ENCODE measurements around the gene BAX. TPM values are rescaled to one million over a fixed set of nuclear protein-coding genes. Genes with fewer than 3 reads are reported as not detected.

Gene BAX
- total RNA-seq, 2 donors from 2014 or later = 53.1 to 104 TPM

DNA sequence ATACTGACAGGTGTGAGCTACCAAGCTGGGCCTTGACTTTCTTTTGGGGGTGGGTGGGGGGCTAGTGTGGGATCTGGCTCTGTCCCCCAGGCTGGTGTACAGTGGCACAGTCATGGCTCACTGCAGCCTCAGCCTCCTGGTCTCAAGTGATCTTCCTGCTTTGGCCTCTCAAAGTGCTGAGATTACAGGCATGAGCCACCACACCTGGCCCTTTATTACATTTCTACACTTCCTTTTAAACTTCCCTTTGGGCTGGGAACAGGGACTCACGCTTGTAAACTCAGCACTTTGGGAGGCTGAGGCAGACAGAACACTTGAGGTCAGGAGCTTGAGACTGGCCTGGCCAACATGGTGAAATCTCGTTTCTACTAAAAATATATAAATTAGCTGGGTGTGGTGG, 22.4 kb downstream of the BAX start:
- H3K4me3 ChIP-seq = no peak overlapping the region
- H3K27ac ChIP-seq = peak overlapping the region in 1 of 2 donors; percentile 38
- H3K4me1 ChIP-seq (ENCODE audit: control insufficient read depth in 1 of 2, low read depth in 2 of 2) = peaks cover 16 to 27% of the 10 kb centered on the region in 2 donors
- DNase-seq (ENCODE audit: low spot score) = no peak
- peaks cover 45% of the 10 kb centered on the region for H3K36me3 ChIP-seq
- no peak for ATAC-seq (ENCODE audit: insufficient number of reproducible peaks, low FRiP score, low read depth)
- TF ChIP-seq, protein P1, sequence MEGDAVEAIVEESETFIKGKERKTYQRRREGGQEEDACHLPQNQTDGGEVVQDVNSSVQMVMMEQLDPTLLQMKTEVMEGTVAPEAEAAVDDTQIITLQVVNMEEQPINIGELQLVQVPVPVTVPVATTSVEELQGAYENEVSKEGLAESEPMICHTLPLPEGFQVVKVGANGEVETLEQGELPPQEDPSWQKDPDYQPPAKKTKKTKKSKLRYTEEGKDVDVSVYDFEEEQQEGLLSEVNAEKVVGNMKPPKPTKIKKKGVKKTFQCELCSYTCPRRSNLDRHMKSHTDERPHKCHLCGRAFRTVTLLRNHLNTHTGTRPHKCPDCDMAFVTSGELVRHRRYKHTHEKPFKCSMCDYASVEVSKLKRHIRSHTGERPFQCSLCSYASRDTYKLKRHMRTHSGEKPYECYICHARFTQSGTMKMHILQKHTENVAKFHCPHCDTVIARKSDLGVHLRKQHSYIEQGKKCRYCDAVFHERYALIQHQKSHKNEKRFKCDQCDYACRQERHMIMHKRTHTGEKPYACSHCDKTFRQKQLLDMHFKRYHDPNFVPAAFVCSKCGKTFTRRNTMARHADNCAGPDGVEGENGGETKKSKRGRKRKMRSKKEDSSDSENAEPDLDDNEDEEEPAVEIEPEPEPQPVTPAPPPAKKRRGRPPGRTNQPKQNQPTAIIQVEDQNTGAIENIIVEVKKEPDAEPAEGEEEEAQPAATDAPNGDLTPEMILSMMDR (IDR thresholded peaks at IDR 0.05) = no peak
- no peaks in the 10 kb centered on the region for H3K27me3 ChIP-seq (replicated peaks; ENCODE audit: insufficient read depth)
- H3K9me3 ChIP-seq = no peaks in the 10 kb centered on the region

DNA sequence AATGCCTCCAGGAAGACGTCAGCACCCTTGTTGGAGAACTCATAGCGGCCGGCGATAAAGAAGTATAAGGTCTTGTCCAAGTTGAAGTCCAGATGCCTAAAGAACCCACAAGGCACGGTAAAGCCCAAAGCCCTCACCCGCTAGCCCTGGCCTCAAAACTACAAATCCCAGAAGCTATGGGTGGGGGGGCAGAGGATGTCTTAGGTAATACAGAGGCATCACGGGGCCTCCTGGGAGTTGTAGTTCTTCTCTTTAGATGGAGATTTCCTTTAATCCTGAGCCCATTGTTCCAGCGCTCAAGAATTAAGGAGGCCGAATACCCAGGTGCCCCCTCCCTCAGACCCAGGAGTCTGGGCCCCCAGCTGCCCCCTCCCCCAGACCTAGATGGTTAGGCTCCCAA, 27.6 kb downstream of the BAX start:
- H3K36me3 ChIP-seq = peaks cover 59% of the 10 kb centered on the region
- TF ChIP-seq, protein P1 (IDR thresholded peaks at IDR 0.05) = no peak

DNA sequence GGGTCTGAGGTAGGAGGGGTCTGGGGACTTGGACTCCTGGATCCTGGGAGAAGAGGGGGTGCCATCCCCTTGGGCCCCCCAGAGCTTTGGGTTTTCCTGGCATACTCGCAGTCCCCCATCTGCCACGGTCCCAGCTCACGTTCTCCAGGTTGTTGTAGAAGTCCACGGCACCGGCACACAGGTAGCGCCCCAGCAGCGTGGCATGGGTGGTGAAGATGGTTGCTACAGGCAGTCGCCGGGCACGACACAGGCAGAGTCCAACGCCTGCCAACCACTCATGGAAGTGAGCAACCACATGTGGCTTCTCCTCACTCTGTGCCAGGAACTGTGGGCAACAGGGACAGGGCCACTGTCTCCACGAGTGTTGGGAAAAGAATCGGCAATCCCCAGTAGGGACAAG, 31.0 kb downstream of the BAX start:
- H3K36me3 ChIP-seq = peaks cover 71% of the 10 kb centered on the region
- H3K9me3 ChIP-seq = no peaks in the 10 kb centered on the region
- TF ChIP-seq, protein P1 (IDR thresholded peaks at IDR 0.05) = no peak
- H3K4me3 ChIP-seq = no peak overlapping the region
- no peaks in the 10 kb centered on the region for H3K27me3 ChIP-seq (replicated peaks; ENCODE audit: insufficient read depth)
- no peak overlapping the region for H3K27ac ChIP-seq
- DNase-seq (ENCODE audit: low spot score) = no peak
- peaks cover 0 to 14% of the 10 kb centered on the region in 2 donors for H3K4me1 ChIP-seq (ENCODE audit: control insufficient read depth in 1 of 2, low read depth in 2 of 2)
- no peak for ATAC-seq (ENCODE audit: insufficient number of reproducible peaks, low FRiP score, low read depth)

More for the DNA sequence above, 27.6 kb downstream of the BAX start:
- Histone ChIP-seq H3K4me3 (no peak overlapping the region), H3K4me1 (ENCODE audit: control insufficient read depth in 1 of 2, low read depth in 2 of 2) (peaks cover 16 to 23% of the 10 kb centered on the region in 2 donors), H3K9me3 (no peaks in the 10 kb centered on the region), H3K27ac (no peak overlapping the region), H3K27me3 (replicated peaks; ENCODE audit: insufficient read depth) (no peaks in the 10 kb centered on the region)
- no peak for DNase-seq (ENCODE audit: low spot score)
- ATAC-seq (ENCODE audit: insufficient number of reproducible peaks, low FRiP score, low read depth) = no peak

DNA sequence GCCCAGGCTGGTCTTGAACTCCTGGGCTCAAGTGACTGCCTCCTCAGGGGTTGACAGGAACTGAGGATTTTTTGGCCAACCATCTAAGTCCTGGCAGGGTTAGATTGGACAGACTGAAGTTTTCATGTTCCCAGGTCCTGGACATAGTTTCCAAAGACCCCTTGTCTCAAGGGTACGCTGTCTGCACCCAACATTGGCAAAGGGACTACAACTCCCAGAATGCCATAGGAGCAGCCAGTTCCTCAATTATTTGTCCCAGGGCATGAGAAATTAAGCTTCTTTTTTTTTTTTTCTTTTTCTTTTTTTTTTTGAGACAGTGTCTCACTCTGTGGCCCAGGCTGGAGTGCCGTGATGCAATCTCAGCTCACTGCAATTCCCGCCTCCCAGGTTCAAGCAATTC, 31.5 kb downstream of the BAX start:
- H3K27me3 ChIP-seq (replicated peaks; ENCODE audit: insufficient read depth) = no peaks in the 10 kb centered on the region
- H3K36me3 ChIP-seq = peaks cover 68% of the 10 kb centered on the region
- H3K4me1 ChIP-seq (ENCODE audit: control insufficient read depth in 1 of 2, low read depth in 2 of 2) = peaks cover 3 to 19% of the 10 kb centered on the region in 2 donors
- no peaks in the 10 kb centered on the region for H3K9me3 ChIP-seq
- H3K4me3 ChIP-seq = no peak overlapping the region
- ATAC-seq (ENCODE audit: insufficient number of reproducible peaks, low FRiP score, low read depth) (no peak), DNase-seq (ENCODE audit: low spot score) (no peak)
- TF ChIP-seq, protein P1 (IDR thresholded peaks at IDR 0.05) = no peak
- H3K27ac ChIP-seq = no peak overlapping the region

DNA sequence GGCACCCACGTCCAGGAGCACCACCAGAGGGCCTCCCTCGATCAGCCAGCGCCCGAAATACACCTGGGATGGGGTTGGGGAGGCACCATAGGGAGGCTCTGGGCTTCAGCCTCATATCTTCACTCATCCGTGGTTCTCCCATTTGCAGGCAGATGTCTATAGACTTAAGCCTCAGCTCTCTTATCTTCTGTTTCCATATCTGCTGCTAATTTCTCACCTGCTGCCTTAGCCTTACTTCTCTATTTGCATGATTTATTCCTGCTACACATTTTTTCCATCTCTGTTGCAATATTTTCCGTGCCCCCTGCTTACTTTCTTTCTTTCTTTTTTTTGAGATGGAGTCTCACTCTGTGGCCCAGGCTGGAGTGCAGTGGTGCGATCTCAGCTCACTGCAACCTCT, 32.6 kb downstream of the BAX start:
- no peaks in the 10 kb centered on the region for H3K9me3 ChIP-seq
- ATAC-seq (ENCODE audit: insufficient number of reproducible peaks, low FRiP score, low read depth) = no peak
- peaks cover 58% of the 10 kb centered on the region for H3K36me3 ChIP-seq
- H3K4me1 ChIP-seq (ENCODE audit: control insufficient read depth in 1 of 2, low read depth in 2 of 2) = peaks cover 11 to 27% of the 10 kb centered on the region in 2 donors
- no peak overlapping the region for H3K4me3 ChIP-seq
- no peaks in the 10 kb centered on the region for H3K27me3 ChIP-seq (replicated peaks; ENCODE audit: insufficient read depth)
- TF ChIP-seq, protein P1 (IDR thresholded peaks at IDR 0.05) = no peak
- DNase-seq (ENCODE audit: low spot score) = no peak
- H3K27ac ChIP-seq = no peak overlapping the region

All from thoracic aorta (tissue), 2 donors.